Measurements from ENCODE around the gene ARSH.

GRCh38 chrX:2965965-2966364 lies 40.4 kb upstream of the ARSH start:
- TF ChIP-seq POLR2A (IDR thresholded peaks at IDR 0.05), result no peak
- no peak for TF ChIP-seq CTCF (IDR thresholded peaks at IDR 0.05)
